ENCODE data around the gene CAMK1G.

The CAMK1G gene

DNA sequence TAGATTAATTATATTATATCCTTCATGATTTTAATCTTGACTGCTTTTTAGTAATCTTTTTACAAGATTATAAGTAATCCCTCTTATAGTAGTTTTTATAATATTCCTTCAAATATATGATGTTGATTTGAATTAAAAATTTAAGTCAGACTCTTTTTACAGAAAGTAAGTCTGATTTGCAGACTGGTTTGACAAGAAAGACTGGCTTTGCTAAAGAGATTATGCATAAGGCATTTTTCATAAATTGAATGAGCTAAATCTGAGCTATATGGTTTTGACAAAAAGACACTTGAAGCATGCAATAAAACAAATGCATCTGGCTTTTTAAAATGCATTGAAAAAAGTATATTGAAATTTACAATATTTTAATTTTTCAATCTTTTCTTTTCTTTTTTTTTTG is 26.3 kb upstream of the CAMK1G start:
- H3K79me2 ChIP-seq (ENCODE audit: insufficient read depth, low read length): no peaks in the 10 kb centered on the region
- no peaks in the 10 kb centered on the region for H3K9me3 ChIP-seq (ENCODE audit: insufficient read depth, low read length)
- H3F3A ChIP-seq (ENCODE audit: insufficient read depth): no peaks in the 10 kb centered on the region
- H4K20me1 ChIP-seq (ENCODE audit: low read depth, low read length): no peaks in the 10 kb centered on the region
- H2AFZ ChIP-seq (ENCODE audit: low read depth, low read length, severe bottlenecking): no peak overlapping the region
- no peak overlapping the region for H3K4me3 ChIP-seq (ENCODE audit: insufficient read depth, low read length, poor library complexity, severe bottlenecking)
- H3K4me2 ChIP-seq (ENCODE audit: low read depth, low read length, poor library complexity, severe bottlenecking): no peak overlapping the region
- no peak overlapping the region for H3K9ac ChIP-seq (ENCODE audit: low read length)
- H3K36me3 ChIP-seq (ENCODE audit: low read length): no peaks in the 10 kb centered on the region
- TF ChIP-seq EZH2phosphoT487 (conservative IDR thresholded peaks at IDR 0.05; ENCODE audit: low read length) (no peak), CTCF (IDR thresholded peaks at IDR 0.05; ENCODE audit: insufficient read depth, low read length, poor library complexity, severe bottlenecking) (no peak)
- H3K9me2 ChIP-seq (replicated peaks; ENCODE audit: insufficient read depth, low read length): no peaks in the 10 kb centered on the region
- no peaks in the 10 kb centered on the region for H3K27me3 ChIP-seq (ENCODE audit: low read length)
- H3K27ac ChIP-seq (ENCODE audit: low read depth, low read length): no peak overlapping the region

GRCh38 chr1:209560529-209560928 is 23.0 kb upstream of the CAMK1G start:
- Histone ChIP-seq H3K4me3 (ENCODE audit: insufficient read depth, low read length, poor library complexity, severe bottlenecking) (no peak overlapping the region), H3F3A (ENCODE audit: insufficient read depth) (no peaks in the 10 kb centered on the region), H3K4me2 (ENCODE audit: low read depth, low read length, poor library complexity, severe bottlenecking) (no peak overlapping the region), H4K20me1 (ENCODE audit: low read depth, low read length) (no peaks in the 10 kb centered on the region), H3K9me2 (replicated peaks; ENCODE audit: insufficient read depth, low read length) (no peaks in the 10 kb centered on the region), H2AFZ (ENCODE audit: low read depth, low read length, severe bottlenecking) (no peak overlapping the region), H3K27ac (ENCODE audit: low read depth, low read length) (no peak overlapping the region), H3K27me3 (ENCODE audit: low read length) (no peaks in the 10 kb centered on the region), H3K9me3 (ENCODE audit: insufficient read depth, low read length) (no peaks in the 10 kb centered on the region), H3K36me3 (ENCODE audit: low read length) (no peaks in the 10 kb centered on the region), H3K9ac (ENCODE audit: low read length) (no peak overlapping the region), H3K79me2 (ENCODE audit: insufficient read depth, low read length) (no peaks in the 10 kb centered on the region)
- no peak for TF ChIP-seq EZH2phosphoT487 (conservative IDR thresholded peaks at IDR 0.05; ENCODE audit: low read length)
- TF ChIP-seq CTCF (IDR thresholded peaks at IDR 0.05; ENCODE audit: insufficient read depth, low read length, poor library complexity, severe bottlenecking): no peak

GRCh38 chr1:209560952-209561351 is 22.6 kb upstream of the CAMK1G start:
- Histone ChIP-seq H3K9me3 (ENCODE audit: insufficient read depth, low read length) (no peaks in the 10 kb centered on the region), H3K4me2 (ENCODE audit: low read depth, low read length, poor library complexity, severe bottlenecking) (no peak overlapping the region), H3K79me2 (ENCODE audit: insufficient read depth, low read length) (no peaks in the 10 kb centered on the region), H3K36me3 (ENCODE audit: low read length) (no peaks in the 10 kb centered on the region), H3K9me2 (replicated peaks; ENCODE audit: insufficient read depth, low read length) (no peaks in the 10 kb centered on the region), H3K4me3 (ENCODE audit: insufficient read depth, low read length, poor library complexity, severe bottlenecking) (no peak overlapping the region), H4K20me1 (ENCODE audit: low read depth, low read length) (no peaks in the 10 kb centered on the region), H3F3A (ENCODE audit: insufficient read depth) (no peaks in the 10 kb centered on the region), H3K27ac (ENCODE audit: low read depth, low read length) (no peak overlapping the region), H2AFZ (ENCODE audit: low read depth, low read length, severe bottlenecking) (no peak overlapping the region), H3K9ac (ENCODE audit: low read length) (no peak overlapping the region), H3K27me3 (ENCODE audit: low read length) (no peaks in the 10 kb centered on the region)
- TF ChIP-seq CTCF (IDR thresholded peaks at IDR 0.05; ENCODE audit: insufficient read depth, low read length, poor library complexity, severe bottlenecking): no peak
- TF ChIP-seq EZH2phosphoT487 (conservative IDR thresholded peaks at IDR 0.05; ENCODE audit: low read length): no peak

DNA sequence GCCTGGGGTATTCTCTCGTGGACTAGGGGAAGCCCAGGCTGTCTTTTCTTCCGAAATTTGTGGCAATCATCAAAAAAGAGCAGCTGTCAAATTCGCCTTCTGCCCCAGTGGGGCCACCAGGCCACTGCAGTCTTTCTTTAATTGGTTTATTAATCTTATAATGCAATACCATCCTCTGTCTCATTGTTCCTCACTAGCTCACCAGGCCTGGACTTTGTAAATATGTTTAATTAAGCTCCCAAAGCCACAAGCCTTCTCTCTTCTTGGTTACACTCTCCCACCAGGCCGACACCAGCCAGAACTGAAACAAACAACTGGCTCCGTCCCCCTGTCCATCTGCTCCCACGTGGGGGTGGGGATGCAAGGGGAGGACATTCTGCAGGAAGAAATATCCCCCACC is 22.0 kb upstream of the CAMK1G start:
- H3K79me2 ChIP-seq (ENCODE audit: insufficient read depth, low read length): no peaks in the 10 kb centered on the region
- no peaks in the 10 kb centered on the region for H3F3A ChIP-seq (ENCODE audit: insufficient read depth)
- H3K27ac ChIP-seq (ENCODE audit: low read depth, low read length): no peak overlapping the region
- H3K4me2 ChIP-seq (ENCODE audit: low read depth, low read length, poor library complexity, severe bottlenecking): no peak overlapping the region
- no peaks in the 10 kb centered on the region for H3K9me2 ChIP-seq (replicated peaks; ENCODE audit: insufficient read depth, low read length)
- no peak overlapping the region for H3K4me3 ChIP-seq (ENCODE audit: insufficient read depth, low read length, poor library complexity, severe bottlenecking)
- H3K36me3 ChIP-seq (ENCODE audit: low read length): no peaks in the 10 kb centered on the region
- H3K27me3 ChIP-seq (ENCODE audit: low read length): no peaks in the 10 kb centered on the region
- H2AFZ ChIP-seq (ENCODE audit: low read depth, low read length, severe bottlenecking): no peak overlapping the region
- no peak for TF ChIP-seq CTCF (IDR thresholded peaks at IDR 0.05; ENCODE audit: insufficient read depth, low read length, poor library complexity, severe bottlenecking)
- no peak for TF ChIP-seq EZH2phosphoT487 (conservative IDR thresholded peaks at IDR 0.05; ENCODE audit: low read length)
- no peaks in the 10 kb centered on the region for H3K9me3 ChIP-seq (ENCODE audit: insufficient read depth, low read length)
- no peaks in the 10 kb centered on the region for H4K20me1 ChIP-seq (ENCODE audit: low read depth, low read length)
- H3K9ac ChIP-seq (ENCODE audit: low read length): no peak overlapping the region
